ENCODE measurements around the gene COL12A1. TPM values are rescaled to one million over a fixed set of nuclear protein-coding genes. Genes with fewer than 3 reads are reported as not detected.

The COL12A1 gene
- total RNA-seq, 1 experiment from 2014 or later: 10.4 TPM

GRCh38 chr6:75044846-75045245 lies 161.0 kb downstream of the COL12A1 start:
- ATAC-seq: no peak
- in situ Hi-C loops (cut with HindIII; ENCODE audit: low pct_unique_long_range_greater_than_20kb, low sequenced_read_pairs): no loop called here
- Histone ChIP-seq H3K27me3 (ENCODE audit: control insufficient read depth, insufficient read depth, low read length) (no peaks in the 10 kb centered on the region), H3K4me1 (ENCODE audit: control insufficient read depth, insufficient read depth, low read length) (no peaks in the 10 kb centered on the region), H3K4me3 (ENCODE audit: low read depth in 2 of 2, low read length in 2 of 2) (no peak overlapping the region), H3K36me3 (ENCODE audit: control insufficient read depth, insufficient read depth, low read length) (no peaks in the 10 kb centered on the region), H3K27ac (ENCODE audit: low read length) (no peak overlapping the region), H3K9me3 (ENCODE audit: control insufficient read depth, insufficient read depth, low read depth, low read length) (no peaks in the 10 kb centered on the region)
- POLR2A ChIA-PET: interaction anchor here (0.6 kb wide), 1 partner anchor 32 kb away, joined by 7 read pairs; no protein-coding TSS in a partner anchor
- intact Hi-C loops (cut with micrococcal nuclease; ENCODE audit: unreplicated experiment): no loop called here
- DNase-seq (ENCODE audit: low read depth, low spot score): no peak
- CTCF ChIA-PET: no interaction called here
- no TSS peak for BruUV-seq (replicated peaks)
- no peak for TF ChIP-seq REST (IDR thresholded peaks at IDR 0.05; ENCODE audit: insufficient read depth in 1 of 2, low read depth in 2 of 2, low read length in 1 of 2)
- no peak for TF ChIP-seq TCF7L2 (IDR thresholded peaks at IDR 0.05; ENCODE audit: low read depth, low read length)
- no peak for TF ChIP-seq POLR2AphosphoS5 (IDR thresholded peaks at IDR 0.05; ENCODE audit: low read depth, low read length)
- TF ChIP-seq SIN3A (IDR thresholded peaks at IDR 0.05; ENCODE audit: borderline replicate concordance, insufficient read depth, low read depth, low read length): no peak
- no peak for TF ChIP-seq CTCF (IDR thresholded peaks at IDR 0.05)

GRCh38 chr6:75041381-75041780 lies 164.5 kb downstream of the COL12A1 start:
- no peak for DNase-seq (ENCODE audit: low read depth, low spot score)
- H3K4me1 ChIP-seq (ENCODE audit: control insufficient read depth, insufficient read depth, low read length): no peaks in the 10 kb centered on the region
- no peak overlapping the region for H3K27ac ChIP-seq (ENCODE audit: low read length)
- no TSS peak for BruUV-seq (replicated peaks)
- POLR2A ChIA-PET: no interaction called here
- no peak overlapping the region for H3K4me3 ChIP-seq (ENCODE audit: low read depth in 2 of 2, low read length in 2 of 2)
- CTCF ChIA-PET: no interaction called here
- in situ Hi-C loops (cut with HindIII; ENCODE audit: low pct_unique_long_range_greater_than_20kb, low sequenced_read_pairs) (no loop called here), intact Hi-C loops (cut with micrococcal nuclease; ENCODE audit: unreplicated experiment) (no loop called here)
- no peaks in the 10 kb centered on the region for H3K9me3 ChIP-seq (ENCODE audit: control insufficient read depth, insufficient read depth, low read depth, low read length)
- no peak for TF ChIP-seq POLR2AphosphoS5 (IDR thresholded peaks at IDR 0.05; ENCODE audit: low read depth, low read length)
- TF ChIP-seq CTCF (IDR thresholded peaks at IDR 0.05): no peak
- TF ChIP-seq REST (IDR thresholded peaks at IDR 0.05; ENCODE audit: insufficient read depth in 1 of 2, low read depth in 2 of 2, low read length in 1 of 2): no peak
- TF ChIP-seq TCF7L2 (IDR thresholded peaks at IDR 0.05; ENCODE audit: low read depth, low read length): no peak
- no peak for TF ChIP-seq SIN3A (IDR thresholded peaks at IDR 0.05; ENCODE audit: borderline replicate concordance, insufficient read depth, low read depth, low read length)
- no peaks in the 10 kb centered on the region for H3K27me3 ChIP-seq (ENCODE audit: control insufficient read depth, insufficient read depth, low read length)
- ATAC-seq: no peak
- no peaks in the 10 kb centered on the region for H3K36me3 ChIP-seq (ENCODE audit: control insufficient read depth, insufficient read depth, low read length)

Other genes with a start within 250 kb of the COL12A1 start
- 707 TPM for gene COX7A2, start 37.7 kb upstream of the COL12A1 start, total RNA-seq (2021; ENCODE audit: unreplicated experiment)
- 130 TPM for gene TMEM30A, start 78.7 kb upstream of the COL12A1 start, total RNA-seq (2021; ENCODE audit: unreplicated experiment)

All from Panc1 (cell line).